Measurements from ENCODE around the gene CCDC167. TPM values are rescaled to one million over a fixed set of nuclear protein-coding genes. Genes with fewer than 3 reads are reported as not detected.

CCDC167 gene
- total RNA-seq, 1 donor from 2014 or later = 15.1 TPM

- DNase-seq = no peak
Observed at GRCh38 chr6:37488476-37488875, 11.2 kb downstream of the CCDC167 start.

GRCh38 chr6:37487591-37488380, 11.9 kb downstream of the CCDC167 start:
- DNase-seq = no peak

- no peak for DNase-seq
Observed at GRCh38 chr6:37486121-37486839, 13.4 kb downstream of the CCDC167 start.

GRCh38 chr6:37485291-37485702, 14.4 kb downstream of the CCDC167 start:
- DNase-seq = no peak

GRCh38 chr6:37484786-37485170, 14.9 kb downstream of the CCDC167 start:
- DNase-seq = no peak

- peak; percentile 77 for DNase-seq
Observed at GRCh38 chr6:37483917-37484785, 15.5 kb downstream of the CCDC167 start.

GRCh38 chr6:37483252-37483901, 16.3 kb downstream of the CCDC167 start:
- no peak for DNase-seq

GRCh38 chr6:37482606-37483251, 17.0 kb downstream of the CCDC167 start:
- DNase-seq = no peak

GRCh38 chr6:37481711-37482605, 17.7 kb downstream of the CCDC167 start:
- DNase-seq = no peak

GRCh38 chr6:37480951-37481534, 18.6 kb downstream of the CCDC167 start:
- DNase-seq = no peak

GRCh38 chr6:37480118-37480736, 19.5 kb downstream of the CCDC167 start:
- no peak for DNase-seq

GRCh38 chr6:37479266-37479854, 20.3 kb downstream of the CCDC167 start:
- DNase-seq = peak; percentile 62

GRCh38 chr6:37478827-37479226, 20.9 kb downstream of the CCDC167 start:
- DNase-seq = no peak

- no peak for DNase-seq
Observed at GRCh38 chr6:37477656-37478435, 21.8 kb downstream of the CCDC167 start.

GRCh38 chr6:37477191-37477590, 22.5 kb downstream of the CCDC167 start:
- DNase-seq = no peak

- no peak for DNase-seq
Observed at GRCh38 chr6:37474316-37474715, 25.4 kb downstream of the CCDC167 start.

- DNase-seq = peak; percentile 90
Observed at GRCh38 chr6:37473364-37474095, 26.2 kb downstream of the CCDC167 start.

- DNase-seq = no peak
Observed at GRCh38 chr6:37467718-37468117, 32.0 kb downstream of the CCDC167 start.
